PFSK-1 (cell line): ENCODE results near the gene PPP1R1A.

Experiments
- FOXP2 ChIP-seq: optimal IDR thresholded peaks from 2 replicates; pipeline ENCODE3; 2011; ENCODE audit warnings: borderline replicate concordance, control low read depth, inconsistent platforms; ENCODE audit not compliant: insufficient read depth; ENCODE audit errors: extremely low read length, extremely low read depth
- POLR2AphosphoS5 ChIP-seq: IDR thresholded peaks from 2 replicates; pipeline ENCODE4 v1.6.1; 2012; ENCODE audit warnings: low read depth, mild to moderate bottlenecking, control low read depth, low read length, moderate library complexity
- SIN3A ChIP-seq: IDR thresholded peaks from 2 replicates; pipeline ENCODE4 v1.6.1; 2012; ENCODE audit warnings: mild to moderate bottlenecking, low read length, moderate library complexity, borderline replicate concordance; ENCODE audit not compliant: insufficient read depth
- TAF1 ChIP-seq: IDR thresholded peaks from 2 replicates; pipeline ENCODE4 v1.6.1; 2012; ENCODE audit warnings: low read length, control low read depth, borderline replicate concordance; ENCODE audit not compliant: insufficient read depth
- TF ChIP-seq, protein P1 (sequence below), 2 experiments: IDR thresholded peaks; 2 replicates each; pipeline versions ENCODE4 v1.6.1 to v1.8.0; 2011 to 2012; ENCODE audit warnings: low read depth in 2 of 2, low read length in 2 of 2, control low read depth in 1 of 2, inconsistent platforms in 1 of 2, mild to moderate bottlenecking in 1 of 2, moderate library complexity in 1 of 2; ENCODE audit not compliant: insufficient read depth in 1 of 2

DNA sequence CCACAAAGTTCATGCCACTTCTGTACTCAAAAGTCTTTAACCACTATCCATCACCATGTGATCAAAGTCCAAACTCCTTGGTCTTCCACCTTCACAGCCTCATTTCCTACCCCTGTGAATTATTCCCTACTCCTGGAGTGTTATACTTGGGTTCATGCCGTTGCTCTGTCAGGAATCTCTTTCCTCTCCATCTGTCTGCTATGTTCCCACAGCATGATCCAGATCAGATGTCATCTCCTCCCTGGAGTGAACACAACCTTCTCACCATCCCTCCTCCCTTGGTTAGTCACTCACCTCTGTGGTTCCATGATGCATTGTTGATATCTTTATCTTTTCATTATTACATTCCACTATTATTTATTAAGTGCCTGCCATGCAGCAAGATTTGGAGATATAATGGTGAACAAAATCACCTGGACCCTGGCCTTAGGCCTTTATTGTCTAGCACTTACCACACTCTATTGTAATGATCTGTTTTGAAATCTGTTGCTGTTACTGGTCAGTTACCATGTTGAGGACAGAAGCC lies 23.8 kb upstream of the PPP1R1A start:
- TF ChIP-seq POLR2AphosphoS5: no peak
- TF ChIP-seq, protein P1, sequence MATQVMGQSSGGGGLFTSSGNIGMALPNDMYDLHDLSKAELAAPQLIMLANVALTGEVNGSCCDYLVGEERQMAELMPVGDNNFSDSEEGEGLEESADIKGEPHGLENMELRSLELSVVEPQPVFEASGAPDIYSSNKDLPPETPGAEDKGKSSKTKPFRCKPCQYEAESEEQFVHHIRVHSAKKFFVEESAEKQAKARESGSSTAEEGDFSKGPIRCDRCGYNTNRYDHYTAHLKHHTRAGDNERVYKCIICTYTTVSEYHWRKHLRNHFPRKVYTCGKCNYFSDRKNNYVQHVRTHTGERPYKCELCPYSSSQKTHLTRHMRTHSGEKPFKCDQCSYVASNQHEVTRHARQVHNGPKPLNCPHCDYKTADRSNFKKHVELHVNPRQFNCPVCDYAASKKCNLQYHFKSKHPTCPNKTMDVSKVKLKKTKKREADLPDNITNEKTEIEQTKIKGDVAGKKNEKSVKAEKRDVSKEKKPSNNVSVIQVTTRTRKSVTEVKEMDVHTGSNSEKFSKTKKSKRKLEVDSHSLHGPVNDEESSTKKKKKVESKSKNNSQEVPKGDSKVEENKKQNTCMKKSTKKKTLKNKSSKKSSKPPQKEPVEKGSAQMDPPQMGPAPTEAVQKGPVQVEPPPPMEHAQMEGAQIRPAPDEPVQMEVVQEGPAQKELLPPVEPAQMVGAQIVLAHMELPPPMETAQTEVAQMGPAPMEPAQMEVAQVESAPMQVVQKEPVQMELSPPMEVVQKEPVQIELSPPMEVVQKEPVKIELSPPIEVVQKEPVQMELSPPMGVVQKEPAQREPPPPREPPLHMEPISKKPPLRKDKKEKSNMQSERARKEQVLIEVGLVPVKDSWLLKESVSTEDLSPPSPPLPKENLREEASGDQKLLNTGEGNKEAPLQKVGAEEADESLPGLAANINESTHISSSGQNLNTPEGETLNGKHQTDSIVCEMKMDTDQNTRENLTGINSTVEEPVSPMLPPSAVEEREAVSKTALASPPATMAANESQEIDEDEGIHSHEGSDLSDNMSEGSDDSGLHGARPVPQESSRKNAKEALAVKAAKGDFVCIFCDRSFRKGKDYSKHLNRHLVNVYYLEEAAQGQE (IDR thresholded peaks at IDR 0.05; ENCODE audit: insufficient read depth in 1 of 2, low read depth in 2 of 2, low read length in 2 of 2): no peak
- TF ChIP-seq SIN3A: no peak
- no peak for TF ChIP-seq TAF1
- TF ChIP-seq FOXP2: no peak
